Panc1 (cell line): ENCODE measurements around the gene INAFM2.

Source experiments
- CTCF ChIP-seq: fragments of 450-650 bp; IDR thresholded peaks from 2 replicates; pipeline ENCODE4 v1.5.1; 2017; ENCODE audit warnings: mild to moderate bottlenecking
- POLR2AphosphoS5 ChIP-seq: IDR thresholded peaks from 2 replicates; pipeline ENCODE4 v1.6.1; 2012; ENCODE audit warnings: mild to moderate bottlenecking, low read depth, low read length, moderate library complexity
- REST ChIP-seq, 2 experiments: IDR thresholded peaks; 2 replicates each; pipeline ENCODE4 v1.6.1; 2011 to 2012; ENCODE audit warnings: low read depth in 2 of 2, control low read depth in 1 of 2, low read length in 1 of 2, mild to moderate bottlenecking in 1 of 2, moderate library complexity in 1 of 2; ENCODE audit not compliant: insufficient read depth in 1 of 2
- SIN3A ChIP-seq: IDR thresholded peaks from 2 replicates; pipeline ENCODE4 v1.6.1; 2012; ENCODE audit warnings: low read depth, mild to moderate bottlenecking, low read length, moderate library complexity, borderline replicate concordance; ENCODE audit not compliant: insufficient read depth
- TCF7L2 ChIP-seq: IDR thresholded peaks from 2 replicates; pipeline ENCODE4 v1.6.1; 2011; ENCODE audit warnings: mild to moderate bottlenecking, low read depth, low read length, inconsistent platforms

GRCh38 chr15:40346579-40347558 is 23.4 kb downstream of the INAFM2 start:
- no peak for TF ChIP-seq CTCF
- no peak for TF ChIP-seq TCF7L2
- TF ChIP-seq POLR2AphosphoS5 = no peak
- no peak for TF ChIP-seq REST (IDR thresholded peaks at IDR 0.05; ENCODE audit: insufficient read depth in 1 of 2, low read depth in 2 of 2, low read length in 1 of 2)
- no peak for TF ChIP-seq SIN3A
